ENCODE results near the gene HFE. TPM values are rescaled to one million over a fixed set of nuclear protein-coding genes. Genes with fewer than 3 reads are reported as not detected.
A peak's percentile ranks its signal among the peaks of the same experiment; 100 is the strongest.

Gene HFE
- polyA plus RNA-seq, 3 donors: 13.5 to 16.1 (median 14.1) TPM

DNA sequence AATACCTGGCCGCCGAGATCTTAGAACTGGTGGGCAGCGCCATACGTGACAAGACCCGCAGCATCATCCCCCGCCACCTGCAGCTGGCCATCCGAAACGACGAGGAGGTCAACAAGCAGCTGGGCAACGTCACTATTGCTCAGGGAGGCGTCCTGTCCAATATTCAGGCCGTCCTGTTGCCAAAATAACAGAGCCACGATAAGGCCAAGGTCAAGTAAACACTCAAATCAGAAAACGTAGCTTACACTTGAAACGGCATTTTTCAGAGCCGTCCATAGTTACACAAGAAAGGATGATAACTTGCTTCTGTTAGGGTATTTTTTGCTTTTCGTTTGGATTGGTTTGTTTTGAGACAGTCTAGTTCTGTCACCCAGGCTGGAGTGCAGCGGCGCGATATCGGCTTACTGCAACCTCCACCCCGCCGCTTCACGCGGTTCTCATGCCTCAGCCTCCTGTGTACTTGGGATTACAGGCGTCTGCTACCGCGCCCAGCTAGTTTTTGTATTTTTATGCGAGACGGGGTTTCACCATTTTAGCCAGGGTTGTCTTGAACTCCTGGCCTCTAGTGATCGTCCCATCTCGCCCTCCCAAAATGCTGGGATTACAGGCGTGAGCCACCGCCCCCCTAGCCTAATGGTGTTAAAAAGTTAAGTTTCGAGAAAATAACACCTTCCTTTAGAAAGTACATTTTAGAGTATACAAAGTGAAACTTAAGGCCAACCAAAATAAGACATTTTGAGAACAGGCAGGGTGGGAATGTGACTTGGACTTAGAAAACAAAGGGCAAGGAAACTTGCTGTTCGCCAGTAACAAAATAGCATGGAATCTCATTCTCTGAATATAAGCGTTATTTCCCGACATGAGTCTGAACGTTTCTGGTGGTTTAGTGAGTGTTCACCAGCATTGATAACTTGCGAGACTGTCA is 42.8 kb upstream of the HFE start:
- Mint-ChIP-seq H3K27me3 (ENCODE audit: low read depth in 3 of 3) (peaks cover 0 to 3% (median 0%) of the 10 kb centered on the region in 3 donors), H3K4me3 (peak overlapping the region; percentile 87 to 92), H3K4me1 (peaks cover 20% of the 10 kb centered on the region), H3K36me3 (no peaks in the 10 kb centered on the region), H3K9me3 (peaks cover 0 to 2% (median 0%) of the 10 kb centered on the region in 7 donors), H3K27ac (peak overlapping the region; percentile 91 to 96 (median 95))
- no peaks in the 10 kb centered on the region for H3K9me3 ChIP-seq (replicated peaks in 1 of 2; ENCODE audit: control insufficient read depth in 1 of 2, insufficient read depth in 1 of 2, low read length in 2 of 2)
- H3K27me3 ChIP-seq (ENCODE audit: control insufficient read depth in 2 of 2, insufficient read depth in 2 of 2, low read length in 2 of 2): no peaks in the 10 kb centered on the region
- intact Hi-C loops (cut with micrococcal nuclease): loop anchor here in 1 of 2 donors (5.0 kb wide), 1 partner anchor 78 kb away; a partner anchor contains a TSS
- peak overlapping the region; percentile 78 for H2AFZ ChIP-seq (ENCODE audit: insufficient read depth, low read depth, low read length, poor library complexity, severe bottlenecking)
- peak overlapping the region; percentile 96 for H3K4me2 ChIP-seq (replicated peaks; ENCODE audit: extremely low read depth, low read length, poor library complexity, severe bottlenecking)
- peak overlapping the region; percentile 71 to 72 for H3K27ac ChIP-seq (ENCODE audit: low read depth in 1 of 2, low read length in 2 of 2)
- no peaks in the 10 kb centered on the region for H3K79me2 ChIP-seq (ENCODE audit: insufficient read depth, low read length)
- peak overlapping the region; percentile 79 to 99 (median 80) for H3K4me3 ChIP-seq (replicated peaks in 1 of 3; ENCODE audit: low read depth in 2 of 3, low read length in 3 of 3)
- peaks cover 33% of the 10 kb centered on the region in 2 donors for H3K4me1 ChIP-seq (ENCODE audit: control insufficient read depth in 1 of 2, insufficient read depth in 2 of 2, low read length in 2 of 2)
- H3K36me3 ChIP-seq (replicated peaks in 1 of 2; ENCODE audit: control insufficient read depth in 1 of 2, insufficient read depth in 2 of 2, low read length in 2 of 2): no peaks in the 10 kb centered on the region
- no peaks in the 10 kb centered on the region for H4K20me1 ChIP-seq (ENCODE audit: insufficient read depth, low read length)
- peak in 1 of 3 donors; percentile 17 for DNase-seq
- peak overlapping the region; percentile 66 for H3K9ac ChIP-seq (ENCODE audit: insufficient read depth, low read length, poor library complexity, severe bottlenecking)
- TF ChIP-seq, protein P1, sequence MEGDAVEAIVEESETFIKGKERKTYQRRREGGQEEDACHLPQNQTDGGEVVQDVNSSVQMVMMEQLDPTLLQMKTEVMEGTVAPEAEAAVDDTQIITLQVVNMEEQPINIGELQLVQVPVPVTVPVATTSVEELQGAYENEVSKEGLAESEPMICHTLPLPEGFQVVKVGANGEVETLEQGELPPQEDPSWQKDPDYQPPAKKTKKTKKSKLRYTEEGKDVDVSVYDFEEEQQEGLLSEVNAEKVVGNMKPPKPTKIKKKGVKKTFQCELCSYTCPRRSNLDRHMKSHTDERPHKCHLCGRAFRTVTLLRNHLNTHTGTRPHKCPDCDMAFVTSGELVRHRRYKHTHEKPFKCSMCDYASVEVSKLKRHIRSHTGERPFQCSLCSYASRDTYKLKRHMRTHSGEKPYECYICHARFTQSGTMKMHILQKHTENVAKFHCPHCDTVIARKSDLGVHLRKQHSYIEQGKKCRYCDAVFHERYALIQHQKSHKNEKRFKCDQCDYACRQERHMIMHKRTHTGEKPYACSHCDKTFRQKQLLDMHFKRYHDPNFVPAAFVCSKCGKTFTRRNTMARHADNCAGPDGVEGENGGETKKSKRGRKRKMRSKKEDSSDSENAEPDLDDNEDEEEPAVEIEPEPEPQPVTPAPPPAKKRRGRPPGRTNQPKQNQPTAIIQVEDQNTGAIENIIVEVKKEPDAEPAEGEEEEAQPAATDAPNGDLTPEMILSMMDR (IDR thresholded peaks at IDR 0.05): no peak
- WGBS (ENCODE audit: insufficient coverage): 3% methylated on average over 28 of the region's 40 CpGs

DNA sequence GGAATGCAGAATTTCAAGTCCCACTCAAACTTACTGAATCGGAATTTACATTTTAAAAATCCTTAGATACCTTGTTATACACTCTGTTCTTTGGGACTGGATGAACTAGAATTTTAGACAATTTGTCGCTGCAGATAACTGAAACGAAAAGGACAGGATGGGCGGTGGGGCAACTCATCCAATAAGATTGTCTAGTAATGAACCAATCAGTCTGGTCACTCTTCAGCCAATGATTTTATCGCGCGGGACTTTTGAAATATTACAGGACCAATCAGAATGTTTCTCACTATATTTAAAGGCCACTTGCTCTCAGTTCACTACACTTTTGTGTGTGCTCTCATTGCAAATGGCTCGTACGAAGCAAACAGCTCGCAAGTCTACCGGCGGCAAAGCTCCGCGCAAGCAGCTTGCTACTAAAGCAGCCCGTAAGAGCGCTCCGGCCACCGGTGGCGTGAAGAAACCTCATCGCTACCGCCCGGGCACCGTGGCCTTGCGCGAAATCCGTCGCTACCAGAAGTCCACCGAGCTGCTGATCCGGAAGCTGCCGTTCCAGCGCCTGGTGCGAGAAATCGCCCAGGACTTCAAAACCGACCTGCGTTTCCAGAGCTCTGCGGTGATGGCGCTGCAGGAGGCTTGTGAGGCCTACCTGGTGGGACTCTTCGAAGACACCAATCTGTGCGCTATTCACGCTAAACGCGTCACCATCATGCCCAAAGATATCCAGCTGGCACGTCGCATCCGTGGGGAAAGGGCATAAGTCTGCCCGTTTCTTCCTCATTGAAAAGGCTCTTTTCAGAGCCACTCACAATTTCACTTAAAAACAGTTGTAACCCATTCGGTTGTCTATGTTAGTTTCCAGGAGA is 41.9 kb upstream of the HFE start:
- H2AFZ ChIP-seq (ENCODE audit: insufficient read depth, low read depth, low read length, poor library complexity, severe bottlenecking): peak overlapping the region; percentile 78
- H3K4me2 ChIP-seq (replicated peaks; ENCODE audit: extremely low read depth, low read length, poor library complexity, severe bottlenecking): peak overlapping the region; percentile 96

More for the DNA sequence above, 41.9 kb upstream of the HFE start:
- peaks cover 33% of the 10 kb centered on the region in 2 donors for H3K4me1 ChIP-seq (ENCODE audit: control insufficient read depth in 1 of 2, insufficient read depth in 2 of 2, low read length in 2 of 2)
- H3K36me3 ChIP-seq (replicated peaks in 1 of 2; ENCODE audit: control insufficient read depth in 1 of 2, insufficient read depth in 2 of 2, low read length in 2 of 2): no peaks in the 10 kb centered on the region
- H3K9me3 ChIP-seq (replicated peaks in 1 of 2; ENCODE audit: control insufficient read depth in 1 of 2, insufficient read depth in 1 of 2, low read length in 2 of 2): no peaks in the 10 kb centered on the region
- H3K27ac ChIP-seq (ENCODE audit: low read depth in 1 of 2, low read length in 2 of 2): peak overlapping the region; percentile 71 to 72
- no peaks in the 10 kb centered on the region for H3K27me3 ChIP-seq (ENCODE audit: control insufficient read depth in 2 of 2, insufficient read depth in 2 of 2, low read length in 2 of 2)
- H3K4me1 Mint-ChIP-seq: peaks cover 20% of the 10 kb centered on the region
- no peaks in the 10 kb centered on the region for H4K20me1 ChIP-seq (ENCODE audit: insufficient read depth, low read length)
- no peaks in the 10 kb centered on the region for H3K79me2 ChIP-seq (ENCODE audit: insufficient read depth, low read length)
- intact Hi-C loops (cut with micrococcal nuclease): no loop called here
- H3K27me3 Mint-ChIP-seq (ENCODE audit: low read depth in 3 of 3): peaks cover 0 to 3% (median 0%) of the 10 kb centered on the region in 3 donors
- H3K9me3 Mint-ChIP-seq: peaks cover 0 to 2% (median 0%) of the 10 kb centered on the region in 7 donors
- H3K4me3 Mint-ChIP-seq: peak overlapping the region; percentile 87 to 92
- no peaks in the 10 kb centered on the region for H3K36me3 Mint-ChIP-seq
- H3K4me3 ChIP-seq (replicated peaks in 1 of 3; ENCODE audit: low read depth in 2 of 3, low read length in 3 of 3): peak overlapping the region; percentile 79 to 99 (median 80)
- H3K27ac Mint-ChIP-seq: peak overlapping the region; percentile 91 to 96 (median 95)
- under 1% methylated on average over 42 of the region's 47 CpGs for WGBS (ENCODE audit: insufficient coverage)
- peak; percentile 72 to 90 (median 77) for DNase-seq
- TF ChIP-seq, protein P1 (IDR thresholded peaks at IDR 0.05): no peak
- peak overlapping the region; percentile 66 for H3K9ac ChIP-seq (ENCODE audit: insufficient read depth, low read length, poor library complexity, severe bottlenecking)

All from CD14-positive monocyte (primary cell).